ENCODE data around the gene CCDC171. TPM values are rescaled to one million over a fixed set of nuclear protein-coding genes. Genes with fewer than 3 reads are reported as not detected.

The CCDC171 gene
- total RNA-seq, 1 donor = 5.8 TPM

GRCh38 chr9:16013366-16013765 lies 460.5 kb downstream of the CCDC171 start:
- Histone ChIP-seq H3K4me2 (ENCODE audit: insufficient read depth, low read length) (no peak overlapping the region), H3K79me2 (ENCODE audit: insufficient read depth, low read length) (no peaks in the 10 kb centered on the region), H3K36me3 (ENCODE audit: insufficient read depth, low read length) (no peaks in the 10 kb centered on the region), H3K4me1 (ENCODE audit: insufficient read depth, low read length) (peaks cover 20% of the 10 kb centered on the region), H2AFZ (ENCODE audit: low read length) (no peak overlapping the region), H3K4me3 (ENCODE audit: insufficient read depth, low read length) (no peak overlapping the region), H3K9me3 (ENCODE audit: low read depth, low read length) (peaks cover 5% of the 10 kb centered on the region), H3K27ac (ENCODE audit: low read depth, low read length) (peak overlapping the region; percentile 51), H4K20me1 (ENCODE audit: insufficient read depth, low read length) (no peaks in the 10 kb centered on the region), H3K27me3 (ENCODE audit: insufficient read depth, low read length) (no peaks in the 10 kb centered on the region)
- TF ChIP-seq, protein P1, sequence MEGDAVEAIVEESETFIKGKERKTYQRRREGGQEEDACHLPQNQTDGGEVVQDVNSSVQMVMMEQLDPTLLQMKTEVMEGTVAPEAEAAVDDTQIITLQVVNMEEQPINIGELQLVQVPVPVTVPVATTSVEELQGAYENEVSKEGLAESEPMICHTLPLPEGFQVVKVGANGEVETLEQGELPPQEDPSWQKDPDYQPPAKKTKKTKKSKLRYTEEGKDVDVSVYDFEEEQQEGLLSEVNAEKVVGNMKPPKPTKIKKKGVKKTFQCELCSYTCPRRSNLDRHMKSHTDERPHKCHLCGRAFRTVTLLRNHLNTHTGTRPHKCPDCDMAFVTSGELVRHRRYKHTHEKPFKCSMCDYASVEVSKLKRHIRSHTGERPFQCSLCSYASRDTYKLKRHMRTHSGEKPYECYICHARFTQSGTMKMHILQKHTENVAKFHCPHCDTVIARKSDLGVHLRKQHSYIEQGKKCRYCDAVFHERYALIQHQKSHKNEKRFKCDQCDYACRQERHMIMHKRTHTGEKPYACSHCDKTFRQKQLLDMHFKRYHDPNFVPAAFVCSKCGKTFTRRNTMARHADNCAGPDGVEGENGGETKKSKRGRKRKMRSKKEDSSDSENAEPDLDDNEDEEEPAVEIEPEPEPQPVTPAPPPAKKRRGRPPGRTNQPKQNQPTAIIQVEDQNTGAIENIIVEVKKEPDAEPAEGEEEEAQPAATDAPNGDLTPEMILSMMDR (IDR thresholded peaks at IDR 0.05; ENCODE audit: extremely low read depth, low read depth, low read length) = no peak
- no peak for DNase-seq (ENCODE audit: insufficient read length, low spot score, missing footprints)

DNA sequence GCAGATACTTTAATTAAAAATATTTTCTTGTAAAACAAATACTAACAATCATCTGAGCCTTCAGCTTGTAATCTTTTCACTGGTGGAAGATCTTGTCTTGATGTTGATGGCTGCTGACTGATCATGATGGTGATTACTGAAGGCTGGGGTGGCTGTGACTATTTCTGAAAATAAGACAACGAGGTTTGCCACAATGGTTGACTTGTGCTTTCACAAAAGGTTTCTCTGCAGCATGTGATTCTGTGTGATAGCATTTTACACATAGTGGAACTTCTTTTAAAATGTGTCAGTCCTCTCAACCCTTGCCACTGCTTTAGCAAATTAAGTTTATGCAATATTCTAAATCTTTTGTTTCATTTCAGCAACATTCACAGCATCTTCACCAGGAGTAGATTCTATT lies 461.0 kb downstream of the CCDC171 start:
- no peak overlapping the region for H3K27ac ChIP-seq (ENCODE audit: low read depth, low read length)
- no peaks in the 10 kb centered on the region for H3K36me3 ChIP-seq (ENCODE audit: insufficient read depth, low read length)
- no peak overlapping the region for H3K4me3 ChIP-seq (ENCODE audit: insufficient read depth, low read length)
- no peaks in the 10 kb centered on the region for H3K79me2 ChIP-seq (ENCODE audit: insufficient read depth, low read length)
- H3K9me3 ChIP-seq (ENCODE audit: low read depth, low read length) = peaks cover 5% of the 10 kb centered on the region
- H2AFZ ChIP-seq (ENCODE audit: low read length) = no peak overlapping the region
- DNase-seq (ENCODE audit: insufficient read length, low spot score, missing footprints) = no peak
- no peaks in the 10 kb centered on the region for H4K20me1 ChIP-seq (ENCODE audit: insufficient read depth, low read length)
- TF ChIP-seq, protein P1 (IDR thresholded peaks at IDR 0.05; ENCODE audit: extremely low read depth, low read depth, low read length) = no peak
- H3K4me1 ChIP-seq (ENCODE audit: insufficient read depth, low read length) = peaks cover 20% of the 10 kb centered on the region
- no peaks in the 10 kb centered on the region for H3K27me3 ChIP-seq (ENCODE audit: insufficient read depth, low read length)
- no peak overlapping the region for H3K4me2 ChIP-seq (ENCODE audit: insufficient read depth, low read length)

- H3K9me3 ChIP-seq (ENCODE audit: low read depth, low read length) = peaks cover 5% of the 10 kb centered on the region
- peaks cover 26% of the 10 kb centered on the region for H3K4me1 ChIP-seq (ENCODE audit: insufficient read depth, low read length)
- no peak overlapping the region for H2AFZ ChIP-seq (ENCODE audit: low read length)
- H3K27me3 ChIP-seq (ENCODE audit: insufficient read depth, low read length) = no peaks in the 10 kb centered on the region
- H3K4me3 ChIP-seq (ENCODE audit: insufficient read depth, low read length) = no peak overlapping the region
- no peaks in the 10 kb centered on the region for H3K79me2 ChIP-seq (ENCODE audit: insufficient read depth, low read length)
- H3K36me3 ChIP-seq (ENCODE audit: insufficient read depth, low read length) = no peaks in the 10 kb centered on the region
- DNase-seq (ENCODE audit: insufficient read length, low spot score, missing footprints) = peak; percentile 25
- H4K20me1 ChIP-seq (ENCODE audit: insufficient read depth, low read length) = no peaks in the 10 kb centered on the region
- TF ChIP-seq, protein P1 (IDR thresholded peaks at IDR 0.05; ENCODE audit: extremely low read depth, low read depth, low read length) = no peak
- no peak overlapping the region for H3K27ac ChIP-seq (ENCODE audit: low read depth, low read length)
- H3K4me2 ChIP-seq (ENCODE audit: insufficient read depth, low read length) = no peak overlapping the region
Observed at GRCh38 chr9:16022228-16022627, 469.4 kb downstream of the CCDC171 start.

GRCh38 chr9:16023446-16023845 lies 470.6 kb downstream of the CCDC171 start:
- Histone ChIP-seq H3K4me2 (ENCODE audit: insufficient read depth, low read length) (peak overlapping the region; percentile 7), H2AFZ (ENCODE audit: low read length) (no peak overlapping the region), H3K4me1 (ENCODE audit: insufficient read depth, low read length) (peaks cover 39% of the 10 kb centered on the region), H3K9me3 (ENCODE audit: low read depth, low read length) (no peaks in the 10 kb centered on the region), H3K4me3 (ENCODE audit: insufficient read depth, low read length) (no peak overlapping the region), H3K27ac (ENCODE audit: low read depth, low read length) (peak overlapping the region; percentile 71), H3K27me3 (ENCODE audit: insufficient read depth, low read length) (no peaks in the 10 kb centered on the region), H3K79me2 (ENCODE audit: insufficient read depth, low read length) (no peaks in the 10 kb centered on the region), H3K36me3 (ENCODE audit: insufficient read depth, low read length) (no peaks in the 10 kb centered on the region), H4K20me1 (ENCODE audit: insufficient read depth, low read length) (no peaks in the 10 kb centered on the region)
- DNase-seq (ENCODE audit: insufficient read length, low spot score, missing footprints) = peak; percentile 41
- TF ChIP-seq, protein P1 (IDR thresholded peaks at IDR 0.05; ENCODE audit: extremely low read depth, low read depth, low read length) = no peak

Small RNA genes lying within 50 kb of the gene (small RNA-seq; reads per million reads assigned to genes)
- gene AL513423.1 (not detected), gene HMGN2P16 (not detected), gene RN7SL98P (not detected), gene RNU6-14P (not detected), gene RNU6-246P (not detected)

Other genes starting within 250 kb of the CCDC171 start
- gene TTC39B, start 245.8 kb upstream of the CCDC171 start, total RNA-seq = 14.1 and 18.5 TPM in 2 replicates
- gene SNAPC3, start 130.2 kb upstream of the CCDC171 start, total RNA-seq = 30.4 TPM in 2 replicates
- 40.1 and 45.2 TPM in 2 replicates for gene PSIP1, start 42.1 kb upstream of the CCDC171 start, total RNA-seq

Data from osteoblast (primary cell).